ENCODE measurements around the gene ACSM6.
A peak's percentile ranks its signal among the peaks of the same experiment; 100 is the strongest.

The ACSM6 gene

GRCh38 chr10:95246582-95247051, 52.6 kb downstream of the ACSM6 start:
- peak; percentile 69 for DNase-seq

GRCh38 chr10:95247200-95247880, 53.3 kb downstream of the ACSM6 start:
- DNase-seq: no peak

GRCh38 chr10:95247881-95248583, 54.0 kb downstream of the ACSM6 start:
- DNase-seq: no peak

GRCh38 chr10:95248989-95249388, 55.0 kb downstream of the ACSM6 start:
- DNase-seq: no peak

- no peak for DNase-seq
Measured at GRCh38 chr10:95249467-95249866, 55.4 kb downstream of the ACSM6 start.

- DNase-seq: no peak
Measured at GRCh38 chr10:95250856-95251255, 56.8 kb downstream of the ACSM6 start.

- no peak for DNase-seq
Measured at GRCh38 chr10:95253007-95253406, 59.0 kb downstream of the ACSM6 start.

GRCh38 chr10:95253686-95254085, 59.6 kb downstream of the ACSM6 start:
- DNase-seq: no peak

GRCh38 chr10:95254629-95255028, 60.6 kb downstream of the ACSM6 start:
- DNase-seq: no peak

- no peak for DNase-seq
Measured at GRCh38 chr10:95256268-95256667, 62.2 kb downstream of the ACSM6 start.

- DNase-seq: no peak
Measured at GRCh38 chr10:95257849-95258248, 63.8 kb downstream of the ACSM6 start.

GRCh38 chr10:95260397-95260881, 66.4 kb downstream of the ACSM6 start:
- no peak for DNase-seq

- DNase-seq: no peak
Measured at GRCh38 chr10:95260909-95261552, 67.0 kb downstream of the ACSM6 start.

GRCh38 chr10:95261926-95262325, 67.9 kb downstream of the ACSM6 start:
- no peak for DNase-seq

GRCh38 chr10:95262763-95263518, 68.9 kb downstream of the ACSM6 start:
- no peak for DNase-seq

GRCh38 chr10:95263864-95264226, 69.8 kb downstream of the ACSM6 start:
- no peak for DNase-seq

GRCh38 chr10:95264227-95265051, 70.4 kb downstream of the ACSM6 start:
- peak; percentile 65 for DNase-seq

GRCh38 chr10:95265572-95265971, 71.5 kb downstream of the ACSM6 start:
- no peak for DNase-seq

- DNase-seq: peak; percentile 50
Measured at GRCh38 chr10:95266674-95267095, 72.6 kb downstream of the ACSM6 start.

GRCh38 chr10:95267251-95267650, 73.2 kb downstream of the ACSM6 start:
- DNase-seq: no peak

- DNase-seq: no peak
Measured at GRCh38 chr10:95268438-95268837, 74.4 kb downstream of the ACSM6 start.
